NCI-H187 (cell line): ENCODE results near the gene TRAF3IP1.
"Not testable (repeated sequence)": the region's sequence is repeated elsewhere in the genome, so short reads cannot be mapped to it uniquely, and the experiment has no call there.

Experiments used
- DNase-seq, 2 experiments: peaks; one replicate each; lab custom pipeline; 2025; lab: John Stamatoyannopoulos, UW

TRAF3IP1 gene

GRCh38 chr2:238320246-238320647 is at the start of gene TRAF3IP1:
TSS of gene TRAF3IP1 (plus strand) at chr2:238320518. CDS start at chr2:238320663, 145 bp downstream.
- DNase-seq = peak; percentile 44 to 47

GRCh38 chr2:238270606-238271005 is 49.7 kb upstream of the TRAF3IP1 start:
- DNase-seq = no peak

GRCh38 chr2:238271061-238271554 is 49.2 kb upstream of the TRAF3IP1 start:
- DNase-seq = no peak

GRCh38 chr2:238271686-238272085 is 48.6 kb upstream of the TRAF3IP1 start:
- DNase-seq = not testable (repeated sequence)

GRCh38 chr2:238272156-238272555 is 48.2 kb upstream of the TRAF3IP1 start:
- DNase-seq = no peak

GRCh38 chr2:238273433-238273832 is 46.9 kb upstream of the TRAF3IP1 start:
- DNase-seq = not testable (repeated sequence)

GRCh38 chr2:238274152-238274865 is 46.0 kb upstream of the TRAF3IP1 start:
- no peak for DNase-seq

- no peak for DNase-seq
Observed at GRCh38 chr2:238277695-238278094, 42.6 kb upstream of the TRAF3IP1 start.

- DNase-seq = no peak
Observed at GRCh38 chr2:238278626-238279323, 41.5 kb upstream of the TRAF3IP1 start.

GRCh38 chr2:238279324-238279682 is 41.0 kb upstream of the TRAF3IP1 start:
- no peak for DNase-seq

GRCh38 chr2:238280083-238280825 is 40.1 kb upstream of the TRAF3IP1 start:
- no peak for DNase-seq

GRCh38 chr2:238281826-238282480 is 38.4 kb upstream of the TRAF3IP1 start:
- no peak for DNase-seq

- DNase-seq = no peak
Observed at GRCh38 chr2:238282861-238283738, 37.2 kb upstream of the TRAF3IP1 start.

GRCh38 chr2:238284802-238285515 is 35.4 kb upstream of the TRAF3IP1 start:
- DNase-seq = no peak

GRCh38 chr2:238285653-238286082 is 34.6 kb upstream of the TRAF3IP1 start:
- DNase-seq = no peak

GRCh38 chr2:238286095-238286494 is 34.2 kb upstream of the TRAF3IP1 start:
- DNase-seq = no peak

GRCh38 chr2:238286551-238286950 is 33.8 kb upstream of the TRAF3IP1 start:
- DNase-seq = no peak

- no peak for DNase-seq
Observed at GRCh38 chr2:238286987-238287736, 33.2 kb upstream of the TRAF3IP1 start.
